GM12878 (cell line): Measurements from ENCODE around the gene SAMD4A. TPM values are rescaled to one million over a fixed set of nuclear protein-coding genes. Genes with fewer than 3 reads are reported as not detected.

Experiments used
- ATAC-seq: fragments of 200-7000 bp; cut with Tn5 transposase; 3 replicates; pipeline ENCODE4 v1.9.1; 2020; ENCODE audit warnings: mild to moderate bottlenecking, moderate library complexity
- BruUV-seq: library from RNA; stranded (reverse); fragments of 400-500 nt; replicated peaks from 2 replicates; lab custom pipeline; 2021; lab: Mats Ljungman, UMichigan
- CTCF ChIA-PET: fragments of 300-600 bp; sonication (Branson Sonifier 250); formaldehyde crosslinking; extraction: SDS; loops from one replicate; lab custom pipeline; 2021; ENCODE audit warnings: inconsistent platforms; lab: Yijun Ruan, JAX
- POLR2A ChIA-PET: fragments of 350-600 bp; formaldehyde crosslinking; extraction: SDS; loops from one replicate; lab custom pipeline; 2021; ENCODE audit warnings: inconsistent platforms; lab: Charles Lee
- RAD21 ChIA-PET: fragments of 300-600 bp; sonication (Branson Sonifier 250); formaldehyde crosslinking; loops from one replicate; lab custom pipeline; 2023; ENCODE audit warnings: antibody characterized with exemption; ENCODE audit not compliant: unreplicated experiment; lab: Charles Lee
- SMC1A ChIA-PET: fragments of 300-600 bp; sonication (Branson Sonifier 250); formaldehyde crosslinking; loops from one replicate; lab custom pipeline; 2023; ENCODE audit not compliant: unreplicated experiment, uncharacterized antibody; lab: Charles Lee
- DNase-seq: peaks from one replicate; pipeline ENCODE4 v3.0.0-alpha.2; 2011; ENCODE audit warnings: low read depth, low spot score
- FAIRE-seq: peaks from 3 replicates; lab custom pipeline; 2011; peaks lifted over from hg19 to GRCh38; lab: Jason Lieb, UNC
- H2AFZ ChIP-seq: 2 replicates; pipeline ENCODE4 v1.6.0; 2011; ENCODE audit warnings: low read depth, low read length, control low read depth; ENCODE audit not compliant: control insufficient read depth
- H3K27ac ChIP-seq: 2 replicates; pipeline ENCODE4 v1.5.1; 2011; ENCODE audit warnings: control low read depth; ENCODE audit not compliant: control insufficient read depth, insufficient read depth
- H3K27me3 ChIP-seq, 2 experiments: replicated peaks in 1 of 2; 2 replicates each; pipeline versions ENCODE4 v1.6.0 to v1.6.1; 2011; ENCODE audit warnings: low read length in 1 of 2; ENCODE audit not compliant: control insufficient read depth in 2 of 2, insufficient read depth in 2 of 2
- H3K36me3 ChIP-seq, 2 experiments: 2 replicates each; pipeline ENCODE4 v1.5.1; 2011; ENCODE audit warnings: low read length in 1 of 2; ENCODE audit not compliant: control insufficient read depth in 2 of 2, insufficient read depth in 2 of 2
- H3K4me1 ChIP-seq: 2 replicates; pipeline ENCODE4 v1.6.1; 2011; ENCODE audit warnings: mild to moderate bottlenecking, low read length, moderate library complexity, mixed read lengths; ENCODE audit not compliant: control insufficient read depth, insufficient read depth
- H3K4me2 ChIP-seq: 2 replicates; pipeline ENCODE4 v1.6.0; 2011; ENCODE audit warnings: control low read depth; ENCODE audit not compliant: control insufficient read depth, insufficient read depth
- H3K4me3 ChIP-seq: fragments of 200-600 bp; sonication (generic); 2 replicates; pipeline ENCODE4 v1.5.1; 2016
- H3K79me2 ChIP-seq: 2 replicates; pipeline ENCODE4 v1.6.0; 2011; ENCODE audit warnings: low read length; ENCODE audit not compliant: control insufficient read depth, insufficient read depth
- H3K9ac ChIP-seq: 2 replicates; pipeline ENCODE4 v1.8.0; 2011; ENCODE audit warnings: low read length, control low read depth, mixed read lengths; ENCODE audit not compliant: control insufficient read depth, insufficient read depth
- H3K9me3 ChIP-seq: replicated peaks from 3 replicates; pipeline ENCODE4 v1.5.1; 2011; ENCODE audit warnings: mild to moderate bottlenecking, low read length; ENCODE audit not compliant: control insufficient read depth, insufficient read depth
- H4K20me1 ChIP-seq: 2 replicates; pipeline ENCODE4 v1.6.0; 2011; ENCODE audit not compliant: control insufficient read depth, insufficient read depth
- ASH2L ChIP-seq: fragments of 300-600, 200-600 bp; sonication (generic); IDR thresholded peaks from 2 replicates; pipeline ENCODE4 v1.6.1; 2017; ENCODE audit warnings: low read depth, mild to moderate bottlenecking, borderline replicate concordance
- CHD4 ChIP-seq: fragments of 200-600 bp; sonication (generic); IDR thresholded peaks from 2 replicates; pipeline ENCODE4 v1.6.1; 2016; ENCODE audit warnings: mild to moderate bottlenecking
- MTA2 ChIP-seq: fragments of 450-650 bp; IDR thresholded peaks from 2 replicates; pipeline ENCODE4 v1.6.1; 2016; ENCODE audit warnings: low read depth, mild to moderate bottlenecking, moderate library complexity
- NRF1 ChIP-seq: conservative IDR thresholded peaks from 2 replicates; pipeline ENCODE4 v1.6.1; 2011; ENCODE audit warnings: mild to moderate bottlenecking, low read depth, low read length, improper control_type of control experiment
- PML ChIP-seq: IDR thresholded peaks from 2 replicates; pipeline ENCODE4 v1.6.1; 2012; ENCODE audit warnings: low read length, inconsistent platforms
- POLR2A ChIP-seq: IDR thresholded peaks from 2 replicates; pipeline ENCODE4 v1.6.1; 2011; ENCODE audit warnings: low read depth, mild to moderate bottlenecking, low read length
- POLR2AphosphoS5 ChIP-seq: IDR thresholded peaks from 2 replicates; pipeline ENCODE4 v1.6.1; 2011; ENCODE audit warnings: mild to moderate bottlenecking, low read length, inconsistent platforms
- RAD21 ChIP-seq: IDR thresholded peaks from 2 replicates; pipeline ENCODE4 v1.6.1; 2011; ENCODE audit warnings: mild to moderate bottlenecking, low read depth, low read length, moderate library complexity; ENCODE audit not compliant: insufficient read depth
- SMC3 ChIP-seq: IDR thresholded peaks from 2 replicates; pipeline ENCODE4 v1.6.1; 2011; ENCODE audit warnings: low read length, improper control_type of control experiment, borderline replicate concordance
- SPI1 ChIP-seq: IDR thresholded peaks from 2 replicates; pipeline ENCODE4 v1.6.1; 2011; ENCODE audit warnings: low read depth, mild to moderate bottlenecking, low read length, moderate library complexity, borderline replicate concordance; ENCODE audit not compliant: insufficient read depth
- SUZ12 ChIP-seq: fragments of 200-600 bp; sonication (generic); IDR thresholded peaks from one replicate; pipeline ENCODE4 v1.6.1; 2018; ENCODE audit warnings: antibody characterized with exemption, mild to moderate bottlenecking; ENCODE audit not compliant: unreplicated experiment
- TAF1 ChIP-seq: IDR thresholded peaks from 2 replicates; pipeline ENCODE4 v1.6.1; 2011; ENCODE audit warnings: mild to moderate bottlenecking, low read depth, low read length, borderline replicate concordance
- TBL1XR1 ChIP-seq: IDR thresholded peaks from 2 replicates; pipeline ENCODE4 v1.6.1; 2012; ENCODE audit warnings: low read depth, low read length, improper control_type of control experiment
- TCF7 ChIP-seq: IDR thresholded peaks from 2 replicates; pipeline ENCODE4 v1.6.1; 2014; ENCODE audit warnings: antibody characterized with exemption, borderline replicate concordance
- YY1 ChIP-seq: IDR thresholded peaks from 2 replicates; pipeline ENCODE4 v1.6.1; 2011; ENCODE audit warnings: low read depth, mild to moderate bottlenecking, low read length
- ZNF207 ChIP-seq: fragments of 450-650 bp; IDR thresholded peaks from 2 replicates; pipeline ENCODE4 v1.6.1; 2014; ENCODE audit warnings: antibody characterized with exemption, mild to moderate bottlenecking, borderline replicate concordance
- WGBS: methylation state at CpG from one replicate; pipeline ENCODE4 v1.1.6; 2016; ENCODE audit warnings: low lambda C conversion rate; ENCODE audit not compliant: insufficient replicate concordance, insufficient coverage; ENCODE audit errors: missing lambda C conversion rate; 5-methylcytosine and 5-hydroxymethylcytosine counted together
- in situ Hi-C: fragments of 300-500 bp; cut with MboI; formaldehyde crosslinking; loops from 9 replicates; pipeline ENCODE4 v1.14.3; 2018; ENCODE audit warnings: mixed read lengths
- intact Hi-C: fragments of 100-400 bp; cut with micrococcal nuclease; formaldehyde crosslinking; loops from one replicate; pipeline ENCODE4 v1.14.2; 2022; ENCODE audit not compliant: unreplicated experiment
- polyA plus RNA-seq, 11 experiments: library from polyadenylated mRNA; depleted of rRNA in 4 of 11; unstranded in 6 of 11; stranded (reverse) in 5 of 11; fragments of >200 nt; fragmentation: Nextera tagmentation in 4 of 11; fragmentation: Illumina TruSeq in 1 of 11; extraction: Ambion mirVana in 4 of 11; extraction: Trizol in 1 of 11; gene quantifications; 1 replicate in 1 of 11; 2 replicates in 10 of 11; pipeline versions ENCODE4 v1.2.1 to v1.2.3, GENCODE V29; 2011 to 2016; ENCODE audit warnings: inconsistent platforms in 2 of 11, missing spikeins in 2 of 11, low read depth in 1 of 11
- total RNA-seq, 4 experiments: library from RNA; depleted of rRNA in 3 of 4; stranded (reverse); fragments of >200 nt in 3 of 4; fragmentation: Illumina TruSeq in 1 of 4; extraction: Trizol in 1 of 4; gene quantifications; 2 replicates each; pipeline versions ENCODE4 v1.2.1 to v1.2.3, GENCODE V29; 2013 to 2021
- TF ChIP-seq, protein P1 (sequence below), 3 experiments: IDR thresholded peaks in 2 of 3; conservative IDR thresholded peaks in 1 of 3; 2 replicates each; pipeline ENCODE4 v1.5.1; 2011; ENCODE audit warnings: low read depth in 3 of 3, low read length in 3 of 3, mild to moderate bottlenecking in 3 of 3, control low read depth in 2 of 3, moderate library complexity in 2 of 3, inconsistent platforms in 1 of 3, mixed read lengths in 1 of 3; ENCODE audit not compliant: control insufficient read depth in 2 of 3, insufficient read depth in 1 of 3; ENCODE audit errors: extremely low read depth in 1 of 3
- TF ChIP-seq, protein P2 (sequence below): fragments of 450-650 bp; IDR thresholded peaks from 2 replicates; pipeline ENCODE4 v1.6.1; 2017; ENCODE audit warnings: mild to moderate bottlenecking, moderate library complexity

Gene SAMD4A
- total and polyA plus RNA-seq, 10 of the 15 experiments (the other 5 are each of a cell fraction or from before 2014, with no cell fraction given): 0.05 to 0.56 (median 0.31) TPM

DNA sequence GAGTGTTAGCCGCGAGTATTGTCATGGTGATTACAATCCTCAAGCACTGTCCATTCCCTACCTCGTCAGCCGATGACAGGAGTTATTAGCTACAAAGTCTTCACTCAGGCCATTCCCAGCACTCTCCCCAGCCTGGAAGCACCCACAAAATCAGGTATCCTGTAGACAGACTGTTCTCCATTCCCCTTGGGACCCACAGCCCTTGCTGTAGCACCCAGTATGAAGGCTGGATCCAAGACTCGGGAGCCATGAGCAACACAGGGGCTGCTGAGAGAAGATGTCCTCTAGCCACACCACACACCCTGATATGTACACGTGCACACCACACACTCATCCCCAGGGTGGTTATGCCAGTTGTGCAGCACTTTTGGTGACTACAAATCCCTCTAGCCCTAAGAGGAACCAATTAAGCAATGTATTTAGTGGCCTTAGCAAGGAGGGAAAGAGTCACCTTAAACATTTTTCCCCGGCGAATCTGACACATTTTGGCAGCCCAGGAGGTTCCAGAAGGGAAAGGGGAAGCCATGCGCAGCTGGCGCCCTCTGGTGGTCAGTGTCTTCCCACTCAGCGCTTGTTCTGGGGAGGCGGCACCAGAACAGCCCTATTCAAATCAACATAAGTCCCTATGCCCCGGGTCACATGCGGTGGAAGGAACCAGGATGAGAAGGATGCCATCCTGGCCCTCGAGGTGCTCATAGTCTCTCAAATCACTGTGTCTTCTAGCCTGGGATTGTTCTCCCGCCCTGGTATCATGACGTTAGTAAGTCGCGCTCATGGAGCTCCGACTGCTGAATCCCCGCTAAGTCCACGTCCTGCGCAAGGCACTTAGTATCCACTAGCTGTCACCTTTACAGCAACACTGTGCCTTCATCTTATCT lies 238.8 kb downstream of the SAMD4A start:
- no peaks in the 10 kb centered on the region for H3K4me1 ChIP-seq
- peak; percentile 96 for ATAC-seq
- CTCF ChIA-PET: interaction anchor here (0.6 to 6.6 kb wide), 24 partner anchors 8 to 311 kb away, joined by 3 to 37 read pairs (median 5); partner anchors contain the start of gene GCH1
- no peaks in the 10 kb centered on the region for H3K36me3 ChIP-seq
- no peak overlapping the region for H2AFZ ChIP-seq
- DNase-seq: peak; percentile 27
- H3K27me3 ChIP-seq: no peaks in the 10 kb centered on the region
- no TSS peak for BruUV-seq
- 47% methylated on average over 23 of the region's 23 CpGs for WGBS
- peak; percentile 89 for FAIRE-seq
- RAD21 ChIA-PET: interaction anchor here (0.8 to 2.0 kb wide), 3 partner anchors 23 to 242 kb away, joined by 3 to 12 read pairs (median 6); no protein-coding TSS in a partner anchor
- no peak overlapping the region for H3K4me2 ChIP-seq
- no peaks in the 10 kb centered on the region for H3K9me3 ChIP-seq
- no peaks in the 10 kb centered on the region for H4K20me1 ChIP-seq
- SMC1A ChIA-PET: interaction anchor here (0.6 to 2.9 kb wide), 7 partner anchors 11 to 242 kb away, joined by 3 to 16 read pairs (median 3); no protein-coding TSS in a partner anchor
- no peak overlapping the region for H3K9ac ChIP-seq
- POLR2A ChIA-PET: no interaction called here
- H3K79me2 ChIP-seq: no peaks in the 10 kb centered on the region
- intact Hi-C loops: loop anchor here (1.0 to 5.0 kb wide), 2 partner anchors 87 to 241 kb away; no protein-coding TSS in a partner anchor
- no peak overlapping the region for H3K4me3 ChIP-seq
- H3K27ac ChIP-seq: no peak overlapping the region
- in situ Hi-C loops: no loop called here
- no peak for TF ChIP-seq TAF1
- TF ChIP-seq SMC3: peak; percentile 90
- TF ChIP-seq MTA2: no peak
- TF ChIP-seq SUZ12: no peak
- no peak for TF ChIP-seq PML
- TF ChIP-seq, protein P1, sequence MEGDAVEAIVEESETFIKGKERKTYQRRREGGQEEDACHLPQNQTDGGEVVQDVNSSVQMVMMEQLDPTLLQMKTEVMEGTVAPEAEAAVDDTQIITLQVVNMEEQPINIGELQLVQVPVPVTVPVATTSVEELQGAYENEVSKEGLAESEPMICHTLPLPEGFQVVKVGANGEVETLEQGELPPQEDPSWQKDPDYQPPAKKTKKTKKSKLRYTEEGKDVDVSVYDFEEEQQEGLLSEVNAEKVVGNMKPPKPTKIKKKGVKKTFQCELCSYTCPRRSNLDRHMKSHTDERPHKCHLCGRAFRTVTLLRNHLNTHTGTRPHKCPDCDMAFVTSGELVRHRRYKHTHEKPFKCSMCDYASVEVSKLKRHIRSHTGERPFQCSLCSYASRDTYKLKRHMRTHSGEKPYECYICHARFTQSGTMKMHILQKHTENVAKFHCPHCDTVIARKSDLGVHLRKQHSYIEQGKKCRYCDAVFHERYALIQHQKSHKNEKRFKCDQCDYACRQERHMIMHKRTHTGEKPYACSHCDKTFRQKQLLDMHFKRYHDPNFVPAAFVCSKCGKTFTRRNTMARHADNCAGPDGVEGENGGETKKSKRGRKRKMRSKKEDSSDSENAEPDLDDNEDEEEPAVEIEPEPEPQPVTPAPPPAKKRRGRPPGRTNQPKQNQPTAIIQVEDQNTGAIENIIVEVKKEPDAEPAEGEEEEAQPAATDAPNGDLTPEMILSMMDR (IDR thresholded peaks at IDR 0.05 in 2 of 3, conservative IDR thresholded peaks at IDR 0.05 in 1 of 3; ENCODE audit: control insufficient read depth in 2 of 3, extremely low read depth in 1 of 3, insufficient read depth in 1 of 3, low read depth in 3 of 3, low read length in 3 of 3): peak; percentile 91 to 94 (median 93)
- TF ChIP-seq NRF1: 0 out of 2 replicates have a peak, but pooled peaks have one; percentile 9
- TF ChIP-seq, protein P2, sequence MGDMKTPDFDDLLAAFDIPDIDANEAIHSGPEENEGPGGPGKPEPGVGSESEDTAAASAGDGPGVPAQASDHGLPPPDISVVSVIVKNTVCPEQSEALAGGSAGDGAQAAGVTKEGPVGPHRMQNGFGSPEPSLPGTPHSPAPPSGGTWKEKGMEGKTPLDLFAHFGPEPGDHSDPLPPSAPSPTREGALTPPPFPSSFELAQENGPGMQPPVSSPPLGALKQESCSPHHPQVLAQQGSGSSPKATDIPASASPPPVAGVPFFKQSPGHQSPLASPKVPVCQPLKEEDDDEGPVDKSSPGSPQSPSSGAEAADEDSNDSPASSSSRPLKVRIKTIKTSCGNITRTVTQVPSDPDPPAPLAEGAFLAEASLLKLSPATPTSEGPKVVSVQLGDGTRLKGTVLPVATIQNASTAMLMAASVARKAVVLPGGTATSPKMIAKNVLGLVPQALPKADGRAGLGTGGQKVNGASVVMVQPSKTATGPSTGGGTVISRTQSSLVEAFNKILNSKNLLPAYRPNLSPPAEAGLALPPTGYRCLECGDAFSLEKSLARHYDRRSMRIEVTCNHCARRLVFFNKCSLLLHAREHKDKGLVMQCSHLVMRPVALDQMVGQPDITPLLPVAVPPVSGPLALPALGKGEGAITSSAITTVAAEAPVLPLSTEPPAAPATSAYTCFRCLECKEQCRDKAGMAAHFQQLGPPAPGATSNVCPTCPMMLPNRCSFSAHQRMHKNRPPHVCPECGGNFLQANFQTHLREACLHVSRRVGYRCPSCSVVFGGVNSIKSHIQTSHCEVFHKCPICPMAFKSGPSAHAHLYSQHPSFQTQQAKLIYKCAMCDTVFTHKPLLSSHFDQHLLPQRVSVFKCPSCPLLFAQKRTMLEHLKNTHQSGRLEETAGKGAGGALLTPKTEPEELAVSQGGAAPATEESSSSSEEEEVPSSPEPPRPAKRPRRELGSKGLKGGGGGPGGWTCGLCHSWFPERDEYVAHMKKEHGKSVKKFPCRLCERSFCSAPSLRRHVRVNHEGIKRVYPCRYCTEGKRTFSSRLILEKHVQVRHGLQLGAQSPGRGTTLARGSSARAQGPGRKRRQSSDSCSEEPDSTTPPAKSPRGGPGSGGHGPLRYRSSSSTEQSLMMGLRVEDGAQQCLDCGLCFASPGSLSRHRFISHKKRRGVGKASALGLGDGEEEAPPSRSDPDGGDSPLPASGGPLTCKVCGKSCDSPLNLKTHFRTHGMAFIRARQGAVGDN: no peak
- 0 out of 2 replicates have a peak, but pooled peaks have one; percentile 46 for TF ChIP-seq ZNF207
- no peak for TF ChIP-seq POLR2AphosphoS5
- TF ChIP-seq POLR2A: no peak
- TF ChIP-seq RAD21: peak; percentile 89
- no peak for TF ChIP-seq TBL1XR1
- TF ChIP-seq SPI1: peak; percentile 46; the same call in 1 of the 2 replicates
- TF ChIP-seq YY1: peak; percentile 75
- no peak for TF ChIP-seq TCF7
- TF ChIP-seq ASH2L: no peak
- TF ChIP-seq CHD4: no peak
